ENCODE results near the gene LMTK2. TPM values are rescaled to one million over a fixed set of nuclear protein-coding genes. Genes with fewer than 3 reads are reported as not detected.

Gene LMTK2
- polyA plus RNA-seq, 1 donor from 2014 or later = 11.9 TPM

DNA sequence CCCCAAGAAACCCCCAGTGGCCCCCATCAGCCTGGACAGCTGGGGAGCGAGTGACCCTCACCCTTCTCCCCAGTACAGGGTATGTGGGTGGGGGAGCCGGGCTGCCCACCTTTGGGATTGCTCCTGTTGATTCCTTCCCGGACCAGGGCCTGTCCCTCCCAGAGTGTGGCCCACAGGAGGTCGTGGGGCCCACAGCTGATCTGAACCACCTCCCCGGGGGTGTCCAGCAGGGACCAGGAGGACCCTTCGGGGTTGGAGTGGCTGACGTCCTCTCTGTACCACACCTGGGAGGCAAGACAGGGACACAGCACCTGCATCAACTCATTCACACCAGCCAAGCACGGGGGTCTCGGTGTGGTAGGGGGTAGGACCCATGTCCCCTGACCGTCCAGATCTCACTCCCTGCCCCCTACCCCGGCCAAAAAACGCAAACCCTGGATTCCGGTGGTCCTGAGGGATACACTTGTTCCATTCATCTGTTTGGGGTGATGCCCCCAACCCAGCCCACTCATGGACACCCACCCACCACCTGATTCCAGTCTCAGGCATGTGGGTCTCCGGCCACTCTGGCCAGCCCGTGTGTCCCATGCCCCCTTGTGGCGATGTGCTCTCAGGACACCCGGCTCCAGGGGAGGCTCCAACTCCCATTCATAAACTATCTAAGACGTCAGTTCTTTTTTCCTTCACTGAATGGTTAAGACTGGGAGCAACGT, 134.5 kb downstream of the LMTK2 start:
- H3F3A ChIP-seq (ENCODE audit: insufficient read depth, low read length, poor library complexity, severe bottlenecking) = no peaks in the 10 kb centered on the region
- H3K4me3 ChIP-seq (ENCODE audit: low read length) = no peak overlapping the region
- no peaks in the 10 kb centered on the region for H3K9me2 ChIP-seq (ENCODE audit: insufficient read depth, low read length)
- H3K4me2 ChIP-seq (ENCODE audit: low read length) = no peak overlapping the region
- no peak overlapping the region for H3K27ac ChIP-seq (ENCODE audit: low read length)
- no peak overlapping the region for H2AFZ ChIP-seq (ENCODE audit: low read depth, low read length)
- TF ChIP-seq EP300 (conservative IDR thresholded peaks at IDR 0.05; ENCODE audit: poor library complexity, severe bottlenecking) (no peak), TAF1 (IDR thresholded peaks at IDR 0.05; ENCODE audit: low read depth) (no peak), RAD21 (conservative IDR thresholded peaks at IDR 0.05) (no peak), SMC3 (conservative IDR thresholded peaks at IDR 0.05; ENCODE audit: poor library complexity) (no peak), EZH2 (IDR thresholded peaks at IDR 0.05; ENCODE audit: borderline replicate concordance, insufficient read depth, low read length, poor library complexity, severe bottlenecking) (no peak), POLR2AphosphoS5 (IDR thresholded peaks at IDR 0.05) (no peak), MXI1 (conservative IDR thresholded peaks at IDR 0.05; ENCODE audit: poor library complexity, severe bottlenecking) (no peak)
- TF ChIP-seq, protein P1, sequence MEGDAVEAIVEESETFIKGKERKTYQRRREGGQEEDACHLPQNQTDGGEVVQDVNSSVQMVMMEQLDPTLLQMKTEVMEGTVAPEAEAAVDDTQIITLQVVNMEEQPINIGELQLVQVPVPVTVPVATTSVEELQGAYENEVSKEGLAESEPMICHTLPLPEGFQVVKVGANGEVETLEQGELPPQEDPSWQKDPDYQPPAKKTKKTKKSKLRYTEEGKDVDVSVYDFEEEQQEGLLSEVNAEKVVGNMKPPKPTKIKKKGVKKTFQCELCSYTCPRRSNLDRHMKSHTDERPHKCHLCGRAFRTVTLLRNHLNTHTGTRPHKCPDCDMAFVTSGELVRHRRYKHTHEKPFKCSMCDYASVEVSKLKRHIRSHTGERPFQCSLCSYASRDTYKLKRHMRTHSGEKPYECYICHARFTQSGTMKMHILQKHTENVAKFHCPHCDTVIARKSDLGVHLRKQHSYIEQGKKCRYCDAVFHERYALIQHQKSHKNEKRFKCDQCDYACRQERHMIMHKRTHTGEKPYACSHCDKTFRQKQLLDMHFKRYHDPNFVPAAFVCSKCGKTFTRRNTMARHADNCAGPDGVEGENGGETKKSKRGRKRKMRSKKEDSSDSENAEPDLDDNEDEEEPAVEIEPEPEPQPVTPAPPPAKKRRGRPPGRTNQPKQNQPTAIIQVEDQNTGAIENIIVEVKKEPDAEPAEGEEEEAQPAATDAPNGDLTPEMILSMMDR (IDR thresholded peaks at IDR 0.05; ENCODE audit: poor library complexity, severe bottlenecking) = no peak
- TF ChIP-seq, protein P2, sequence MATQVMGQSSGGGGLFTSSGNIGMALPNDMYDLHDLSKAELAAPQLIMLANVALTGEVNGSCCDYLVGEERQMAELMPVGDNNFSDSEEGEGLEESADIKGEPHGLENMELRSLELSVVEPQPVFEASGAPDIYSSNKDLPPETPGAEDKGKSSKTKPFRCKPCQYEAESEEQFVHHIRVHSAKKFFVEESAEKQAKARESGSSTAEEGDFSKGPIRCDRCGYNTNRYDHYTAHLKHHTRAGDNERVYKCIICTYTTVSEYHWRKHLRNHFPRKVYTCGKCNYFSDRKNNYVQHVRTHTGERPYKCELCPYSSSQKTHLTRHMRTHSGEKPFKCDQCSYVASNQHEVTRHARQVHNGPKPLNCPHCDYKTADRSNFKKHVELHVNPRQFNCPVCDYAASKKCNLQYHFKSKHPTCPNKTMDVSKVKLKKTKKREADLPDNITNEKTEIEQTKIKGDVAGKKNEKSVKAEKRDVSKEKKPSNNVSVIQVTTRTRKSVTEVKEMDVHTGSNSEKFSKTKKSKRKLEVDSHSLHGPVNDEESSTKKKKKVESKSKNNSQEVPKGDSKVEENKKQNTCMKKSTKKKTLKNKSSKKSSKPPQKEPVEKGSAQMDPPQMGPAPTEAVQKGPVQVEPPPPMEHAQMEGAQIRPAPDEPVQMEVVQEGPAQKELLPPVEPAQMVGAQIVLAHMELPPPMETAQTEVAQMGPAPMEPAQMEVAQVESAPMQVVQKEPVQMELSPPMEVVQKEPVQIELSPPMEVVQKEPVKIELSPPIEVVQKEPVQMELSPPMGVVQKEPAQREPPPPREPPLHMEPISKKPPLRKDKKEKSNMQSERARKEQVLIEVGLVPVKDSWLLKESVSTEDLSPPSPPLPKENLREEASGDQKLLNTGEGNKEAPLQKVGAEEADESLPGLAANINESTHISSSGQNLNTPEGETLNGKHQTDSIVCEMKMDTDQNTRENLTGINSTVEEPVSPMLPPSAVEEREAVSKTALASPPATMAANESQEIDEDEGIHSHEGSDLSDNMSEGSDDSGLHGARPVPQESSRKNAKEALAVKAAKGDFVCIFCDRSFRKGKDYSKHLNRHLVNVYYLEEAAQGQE (IDR thresholded peaks at IDR 0.05; ENCODE audit: borderline replicate concordance) = no peak
- no peaks in the 10 kb centered on the region for H4K20me1 ChIP-seq (ENCODE audit: insufficient read depth)
- H3K79me2 ChIP-seq (replicated peaks; ENCODE audit: insufficient read depth, low read length) = no peaks in the 10 kb centered on the region
- H3K9me3 ChIP-seq (ENCODE audit: low read length) = no peaks in the 10 kb centered on the region
- H3K9ac ChIP-seq (ENCODE audit: low read length) = no peak overlapping the region
- no peaks in the 10 kb centered on the region for H3K36me3 ChIP-seq (ENCODE audit: insufficient read depth, low read length)
- H3K27me3 ChIP-seq (ENCODE audit: insufficient read depth, low read depth, low read length) = no peaks in the 10 kb centered on the region

DNA sequence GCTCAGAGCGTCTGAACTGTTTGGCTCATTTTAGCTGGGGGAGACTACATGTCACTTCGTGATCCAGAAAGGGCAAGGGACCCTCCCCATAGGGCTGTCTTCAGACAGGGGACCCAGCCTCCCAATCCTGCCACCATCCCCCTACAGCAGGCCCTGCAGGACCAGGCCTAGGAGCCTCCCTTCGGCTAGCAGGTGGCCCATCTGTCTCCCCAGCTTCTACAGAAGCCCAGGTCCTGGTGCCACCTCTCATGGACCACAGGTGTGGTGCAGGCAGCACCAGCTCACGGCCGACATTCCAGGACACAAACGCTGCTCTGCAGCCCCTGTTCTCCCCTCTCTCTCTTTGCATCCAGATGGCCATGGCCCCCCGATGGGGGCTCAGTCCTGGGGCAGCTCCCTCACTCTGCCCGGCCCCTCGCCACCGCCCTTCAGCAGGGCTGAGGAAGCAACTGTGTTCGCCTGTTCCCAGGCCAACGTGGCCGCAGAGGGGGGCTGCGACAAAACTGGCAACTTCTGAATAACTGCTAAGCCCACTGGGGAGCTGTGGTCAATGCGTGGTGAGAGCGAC, 135.1 kb downstream of the LMTK2 start:
- Histone ChIP-seq H3F3A (ENCODE audit: insufficient read depth, low read length, poor library complexity, severe bottlenecking) (no peaks in the 10 kb centered on the region), H3K9me3 (ENCODE audit: low read length) (no peaks in the 10 kb centered on the region), H3K27ac (ENCODE audit: low read length) (no peak overlapping the region), H3K9ac (ENCODE audit: low read length) (no peak overlapping the region), H3K9me2 (ENCODE audit: insufficient read depth, low read length) (no peaks in the 10 kb centered on the region), H3K79me2 (replicated peaks; ENCODE audit: insufficient read depth, low read length) (no peaks in the 10 kb centered on the region), H3K27me3 (ENCODE audit: insufficient read depth, low read depth, low read length) (no peaks in the 10 kb centered on the region), H3K4me2 (ENCODE audit: low read length) (no peak overlapping the region), H3K36me3 (ENCODE audit: insufficient read depth, low read length) (no peaks in the 10 kb centered on the region), H4K20me1 (ENCODE audit: insufficient read depth) (no peaks in the 10 kb centered on the region), H2AFZ (ENCODE audit: low read depth, low read length) (no peak overlapping the region), H3K4me3 (ENCODE audit: low read length) (no peak overlapping the region)
- TF ChIP-seq, protein P2 (IDR thresholded peaks at IDR 0.05; ENCODE audit: borderline replicate concordance) = no peak
- TF ChIP-seq SMC3 (conservative IDR thresholded peaks at IDR 0.05; ENCODE audit: poor library complexity) = no peak
- TF ChIP-seq POLR2AphosphoS5 (IDR thresholded peaks at IDR 0.05) = no peak
- TF ChIP-seq EZH2 (IDR thresholded peaks at IDR 0.05; ENCODE audit: borderline replicate concordance, insufficient read depth, low read length, poor library complexity, severe bottlenecking) = no peak
- no peak for TF ChIP-seq MXI1 (conservative IDR thresholded peaks at IDR 0.05; ENCODE audit: poor library complexity, severe bottlenecking)
- no peak for TF ChIP-seq EP300 (conservative IDR thresholded peaks at IDR 0.05; ENCODE audit: poor library complexity, severe bottlenecking)
- TF ChIP-seq, protein P1 (IDR thresholded peaks at IDR 0.05; ENCODE audit: poor library complexity, severe bottlenecking) = no peak
- no peak for TF ChIP-seq RAD21 (conservative IDR thresholded peaks at IDR 0.05)
- TF ChIP-seq TAF1 (IDR thresholded peaks at IDR 0.05; ENCODE audit: low read depth) = no peak

All from neural cell (in vitro differentiated cells).